ENCODE measurements around the gene NEK9. TPM values are rescaled to one million over a fixed set of nuclear protein-coding genes. Genes with fewer than 3 reads are reported as not detected.

The NEK9 gene
- total and polyA plus RNA-seq, 9 of the 15 experiments (the other 6 are each of a cell fraction or from before 2014, with no cell fraction given): 2.8 to 39.6 (median 19.8) TPM

DNA sequence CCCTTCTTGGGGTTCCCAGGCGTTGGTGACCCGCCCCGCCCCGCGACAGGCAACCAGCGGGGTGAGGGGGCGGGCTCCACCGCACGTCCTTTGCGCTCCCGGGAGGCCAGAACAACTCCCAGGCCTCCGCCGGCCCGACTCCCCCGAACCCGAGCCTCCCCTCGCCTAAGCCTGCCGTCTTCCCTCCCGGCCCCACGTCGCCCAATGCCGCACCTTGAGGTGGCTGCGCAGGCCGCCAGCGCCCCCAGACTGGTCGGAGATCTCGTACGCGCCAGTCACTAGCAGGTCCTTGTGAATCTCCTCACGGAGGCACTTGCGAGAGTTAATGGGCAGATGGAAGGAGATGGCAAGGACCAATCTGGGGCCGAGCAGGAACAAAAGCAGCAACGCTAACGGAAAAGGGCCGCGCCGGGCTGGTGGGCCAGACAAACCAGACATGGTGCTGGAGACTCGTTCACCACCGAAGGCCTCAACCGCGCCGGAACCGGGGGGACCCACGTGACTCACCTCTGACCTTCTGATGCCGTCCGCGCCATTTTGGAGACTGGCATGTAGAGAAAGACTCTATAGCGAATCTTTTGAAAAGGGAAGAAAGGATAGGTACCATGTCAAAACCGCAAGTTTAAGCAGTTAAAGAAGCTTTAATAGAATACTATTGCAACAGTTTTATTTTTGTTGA, 49.4 kb upstream of the NEK9 start, which contains the start of gene TMED10 (continued):
- TF ChIP-seq ZNF217 (CRISPR knock-in tag; IDR thresholded peaks at IDR 0.05) (no peak), BRF1 (IDR thresholded peaks at IDR 0.05; ENCODE audit: borderline replicate concordance, extremely low read depth, insufficient read length) (no peak), U2AF2 (optimal IDR thresholded peaks at IDR 0.05; ENCODE audit: low read depth, low read length) (no peak), MTA3 (IDR thresholded peaks at IDR 0.05; ENCODE audit: borderline replicate concordance) (0 out of 2 replicates have a peak, but pooled peaks have one; percentile 42), ZNF830 (CRISPR knock-in tag; IDR thresholded peaks at IDR 0.05) (0 out of 2 replicates have a peak, but pooled peaks have one; percentile 45), PHF8 (IDR thresholded peaks at IDR 0.05; ENCODE audit: borderline replicate concordance, low read length) (peak; percentile 83; the same call in 1 of the 2 replicates), ZNF274 (IDR thresholded peaks at IDR 0.05; ENCODE audit: borderline replicate concordance, low read depth, low read length) (no peak), SMAD3 (CRISPR knock-in tag; conservative IDR thresholded peaks at IDR 0.05) (no peak), HLTF (IDR thresholded peaks at IDR 0.05) (0 out of 2 replicates have a peak, but pooled peaks have one; percentile 65), NCOA4 (IDR thresholded peaks at IDR 0.05; ENCODE audit: partially characterized antibody) (no peak), POLR2H (tag; IDR thresholded peaks at IDR 0.05; ENCODE audit: low read depth) (peak; percentile 71), C11orf30 (IDR thresholded peaks at IDR 0.05; ENCODE audit: low read depth) (peak; percentile 70), ZZZ3 (IDR thresholded peaks at IDR 0.05) (0 out of 2 replicates have a peak, but pooled peaks have one; percentile 63), MYC (IDR thresholded peaks at IDR 0.05; ENCODE audit: low read depth, low read length) (peak; percentile 83), MYC (CRISPR knock-in tag; IDR thresholded peaks at IDR 0.05; ENCODE audit: borderline replicate concordance, low read depth) (peak; percentile 37; the same call in 1 of the 2 replicates), ZNF197 (CRISPR knock-in tag; IDR thresholded peaks at IDR 0.05; ENCODE audit: low read depth) (0 out of 2 replicates have a peak, but pooled peaks have one; percentile 86), KLF6 (CRISPR knock-in tag; IDR thresholded peaks at IDR 0.05; ENCODE audit: borderline replicate concordance) (0 out of 2 replicates have a peak, but pooled peaks have one; percentile 10), ZNF263 (CRISPR knock-in tag; IDR thresholded peaks at IDR 0.05; ENCODE audit: borderline replicate concordance) (peak; percentile 43; the same call in 1 of the 2 replicates)
- TF ChIP-seq, protein P1, sequence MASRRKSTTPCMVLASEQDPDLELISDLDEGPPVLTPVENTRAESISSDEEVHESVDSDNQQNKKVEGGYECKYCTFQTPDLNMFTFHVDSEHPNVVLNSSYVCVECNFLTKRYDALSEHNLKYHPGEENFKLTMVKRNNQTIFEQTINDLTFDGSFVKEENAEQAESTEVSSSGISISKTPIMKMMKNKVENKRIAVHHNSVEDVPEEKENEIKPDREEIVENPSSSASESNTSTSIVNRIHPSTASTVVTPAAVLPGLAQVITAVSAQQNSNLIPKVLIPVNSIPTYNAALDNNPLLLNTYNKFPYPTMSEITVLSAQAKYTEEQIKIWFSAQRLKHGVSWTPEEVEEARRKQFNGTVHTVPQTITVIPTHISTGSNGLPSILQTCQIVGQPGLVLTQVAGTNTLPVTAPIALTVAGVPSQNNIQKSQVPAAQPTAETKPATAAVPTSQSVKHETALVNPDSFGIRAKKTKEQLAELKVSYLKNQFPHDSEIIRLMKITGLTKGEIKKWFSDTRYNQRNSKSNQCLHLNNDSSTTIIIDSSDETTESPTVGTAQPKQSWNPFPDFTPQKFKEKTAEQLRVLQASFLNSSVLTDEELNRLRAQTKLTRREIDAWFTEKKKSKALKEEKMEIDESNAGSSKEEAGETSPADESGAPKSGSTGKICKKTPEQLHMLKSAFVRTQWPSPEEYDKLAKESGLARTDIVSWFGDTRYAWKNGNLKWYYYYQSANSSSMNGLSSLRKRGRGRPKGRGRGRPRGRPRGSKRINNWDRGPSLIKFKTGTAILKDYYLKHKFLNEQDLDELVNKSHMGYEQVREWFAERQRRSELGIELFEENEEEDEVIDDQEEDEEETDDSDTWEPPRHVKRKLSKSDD (conservative IDR thresholded peaks at IDR 0.05; ENCODE audit: low read length): no peak
- TF ChIP-seq, protein P2, sequence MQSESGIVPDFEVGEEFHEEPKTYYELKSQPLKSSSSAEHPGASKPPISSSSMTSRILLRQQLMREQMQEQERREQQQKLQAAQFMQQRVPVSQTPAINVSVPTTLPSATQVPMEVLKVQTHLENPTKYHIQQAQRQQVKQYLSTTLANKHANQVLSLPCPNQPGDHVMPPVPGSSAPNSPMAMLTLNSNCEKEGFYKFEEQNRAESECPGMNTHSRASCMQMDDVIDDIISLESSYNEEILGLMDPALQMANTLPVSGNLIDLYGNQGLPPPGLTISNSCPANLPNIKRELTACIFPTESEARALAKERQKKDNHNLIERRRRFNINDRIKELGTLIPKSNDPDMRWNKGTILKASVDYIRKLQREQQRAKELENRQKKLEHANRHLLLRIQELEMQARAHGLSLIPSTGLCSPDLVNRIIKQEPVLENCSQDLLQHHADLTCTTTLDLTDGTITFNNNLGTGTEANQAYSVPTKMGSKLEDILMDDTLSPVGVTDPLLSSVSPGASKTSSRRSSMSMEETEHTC (IDR thresholded peaks at IDR 0.05): 0 out of 2 replicates have a peak, but pooled peaks have one; percentile 37
- TF ChIP-seq, protein P3, sequence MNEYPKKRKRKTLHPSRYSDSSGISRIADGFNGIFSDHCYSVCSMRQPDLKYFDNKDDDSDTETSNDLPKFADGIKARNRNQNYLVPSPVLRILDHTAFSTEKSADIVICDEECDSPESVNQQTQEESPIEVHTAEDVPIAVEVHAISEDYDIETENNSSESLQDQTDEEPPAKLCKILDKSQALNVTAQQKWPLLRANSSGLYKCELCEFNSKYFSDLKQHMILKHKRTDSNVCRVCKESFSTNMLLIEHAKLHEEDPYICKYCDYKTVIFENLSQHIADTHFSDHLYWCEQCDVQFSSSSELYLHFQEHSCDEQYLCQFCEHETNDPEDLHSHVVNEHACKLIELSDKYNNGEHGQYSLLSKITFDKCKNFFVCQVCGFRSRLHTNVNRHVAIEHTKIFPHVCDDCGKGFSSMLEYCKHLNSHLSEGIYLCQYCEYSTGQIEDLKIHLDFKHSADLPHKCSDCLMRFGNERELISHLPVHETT (CRISPR knock-in tag; conservative IDR thresholded peaks at IDR 0.05 in 1 of 2, IDR thresholded peaks at IDR 0.05 in 1 of 2): peak in 1 of 2 experiments; percentile 75; a peak in 2 of 4 replicates
